Mesendoderm (in vitro differentiated cells): ENCODE results near the gene RCVRN.
A peak's percentile ranks its signal among the peaks of the same experiment; 100 is the strongest.

Experiments
- DNase-seq: peaks from one replicate; pipeline ENCODE4 v3.0.0; 2013
- H2AK5ac ChIP-seq: 2 replicates; pipeline ENCODE4 v1.6.1; 2013; ENCODE audit warnings: low read length, inconsistent platforms
- H2BK120ac ChIP-seq: 2 replicates; pipeline ENCODE4 v1.6.1; 2013; ENCODE audit warnings: low read depth, mild to moderate bottlenecking, low read length, moderate library complexity, mixed read lengths
- H2BK15ac ChIP-seq: replicated peaks from 2 replicates; pipeline ENCODE4 v1.6.1; 2013; ENCODE audit warnings: low read depth, mild to moderate bottlenecking, moderate library complexity
- H2BK5ac ChIP-seq: 2 replicates; pipeline ENCODE4 v1.6.1; 2013; ENCODE audit warnings: low read length, inconsistent platforms
- H3K18ac ChIP-seq: 2 replicates; pipeline ENCODE4 v1.6.1; 2013; ENCODE audit warnings: mild to moderate bottlenecking, low read length, mixed read lengths
- H3K23ac ChIP-seq: one replicate; pipeline ENCODE4 v1.6.1; 2013; ENCODE audit warnings: low read length
- H3K27ac ChIP-seq: 2 replicates; pipeline ENCODE4 v1.5.1; 2013; ENCODE audit warnings: low read depth, mild to moderate bottlenecking, inconsistent platforms, low read length, moderate library complexity
- H3K27me3 ChIP-seq: 2 replicates; pipeline ENCODE4 v1.6.1; 2013; ENCODE audit warnings: low read length, control low read depth, mild to moderate bottlenecking, inconsistent platforms; ENCODE audit not compliant: insufficient read depth, poor library complexity
- H3K36me3 ChIP-seq: 2 replicates; pipeline ENCODE4 v1.6.1; 2013; ENCODE audit warnings: low read length, inconsistent platforms; ENCODE audit not compliant: control insufficient read depth, insufficient read depth
- H3K4ac ChIP-seq: one replicate; pipeline ENCODE4 v1.6.1; 2013; ENCODE audit warnings: low read depth, mild to moderate bottlenecking, low read length, moderate library complexity
- H3K4me1 ChIP-seq: 2 replicates; pipeline ENCODE4 v1.6.1; 2013; ENCODE audit warnings: low read depth, low read length, inconsistent platforms; ENCODE audit not compliant: control insufficient read depth
- H3K4me2 ChIP-seq: 2 replicates; pipeline ENCODE4 v1.6.1; 2013; ENCODE audit warnings: low read length
- H3K4me3 ChIP-seq: 2 replicates; pipeline ENCODE4 v1.5.1; 2013; ENCODE audit warnings: mild to moderate bottlenecking, low read length
- H3K56ac ChIP-seq: one replicate; pipeline ENCODE4 v1.6.1; 2013; ENCODE audit warnings: low read length
- H3K79me1 ChIP-seq: 2 replicates; pipeline ENCODE4 v1.6.1; 2013; ENCODE audit warnings: low read length, inconsistent platforms
- H3K79me2 ChIP-seq: 2 replicates; pipeline ENCODE4 v1.6.1; 2013; ENCODE audit warnings: mild to moderate bottlenecking, low read length; ENCODE audit not compliant: control insufficient read depth, insufficient read depth
- H3K9ac ChIP-seq: 2 replicates; pipeline ENCODE4 v1.6.1; 2013; ENCODE audit warnings: low read length, inconsistent platforms
- H4K5ac ChIP-seq: one replicate; pipeline ENCODE4 v1.6.1; 2013; ENCODE audit warnings: low read length
- H4K8ac ChIP-seq: one replicate; pipeline ENCODE4 v1.6.1; 2013; ENCODE audit warnings: low read depth, mild to moderate bottlenecking, control low read depth, low read length, moderate library complexity
- WGBS: extraction: QIAGEN DNeasy Blood & Tissue Kit; methylation state at CpG from one replicate; pipeline ENCODE4 v1.1.7; 2013; ENCODE audit warnings: low lambda C conversion rate, missing lambda C conversion rate; ENCODE audit not compliant: insufficient coverage; ENCODE audit errors: extremely low coverage; 5-methylcytosine and 5-hydroxymethylcytosine counted together

Gene RCVRN

DNA sequence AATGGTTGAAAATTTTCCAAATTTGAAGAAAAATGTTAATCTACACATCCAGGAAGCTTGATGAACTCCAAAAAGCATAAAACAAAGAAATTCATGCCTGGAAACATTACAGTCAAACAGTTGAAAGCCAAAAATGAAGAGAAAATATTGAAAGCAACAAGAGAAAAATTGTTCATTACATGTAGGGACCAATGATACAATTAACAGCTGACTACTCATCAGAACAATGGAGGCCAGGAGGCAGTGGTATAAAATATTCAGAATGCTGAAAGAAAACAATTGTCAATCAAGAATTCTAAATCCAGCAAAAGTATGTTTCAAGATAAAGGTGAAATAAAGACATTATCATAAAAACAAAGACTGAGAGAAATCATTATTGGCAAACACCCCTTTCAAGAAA is 21.6 kb downstream of the RCVRN start:
- Histone ChIP-seq H2BK5ac (no peak overlapping the region), H2BK120ac (no peak overlapping the region), H3K4me1 (no peaks in the 10 kb centered on the region), H3K27ac (no peak overlapping the region), H3K79me2 (no peaks in the 10 kb centered on the region), H3K4ac (no peak overlapping the region), H3K23ac (no peak overlapping the region), H3K9ac (no peak overlapping the region), H2AK5ac (no peak overlapping the region), H3K36me3 (no peaks in the 10 kb centered on the region), H3K4me3 (no peak overlapping the region), H3K4me2 (no peak overlapping the region), H3K79me1 (no peaks in the 10 kb centered on the region), H3K56ac (no peak overlapping the region), H3K27me3 (no peaks in the 10 kb centered on the region), H4K8ac (no peak overlapping the region), H2BK15ac (no peak overlapping the region), H4K5ac (no peak overlapping the region), H3K18ac (no peak overlapping the region)
- DNase-seq, result no peak

DNA sequence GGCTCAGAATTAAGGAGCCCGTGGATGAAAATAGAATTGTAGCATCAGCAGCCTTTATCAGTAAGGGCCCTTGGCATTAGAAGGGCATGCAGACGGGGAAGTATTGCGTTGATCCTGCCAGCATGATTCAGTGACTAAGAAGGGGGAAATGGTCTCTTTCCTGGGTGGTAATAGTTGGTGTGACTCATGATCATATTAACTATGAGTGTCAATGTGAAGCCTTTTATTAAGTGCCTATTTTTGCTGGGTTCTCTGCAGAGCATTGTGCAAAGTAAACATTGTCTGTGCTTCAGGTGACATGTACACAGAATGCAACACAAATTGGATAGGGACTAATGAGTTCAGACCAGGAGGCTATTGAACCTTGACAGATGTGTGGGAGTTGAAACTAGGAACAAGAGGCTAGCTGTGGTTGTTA is 24.5 kb downstream of the RCVRN start:
- no peak overlapping the region for H2BK120ac ChIP-seq
- H3K79me2 ChIP-seq, result no peaks in the 10 kb centered on the region
- no peak overlapping the region for H3K4ac ChIP-seq
- no peak overlapping the region for H3K9ac ChIP-seq
- H3K36me3 ChIP-seq, result no peaks in the 10 kb centered on the region
- H3K18ac ChIP-seq, result no peak overlapping the region
- no peak overlapping the region for H2BK15ac ChIP-seq
- H3K23ac ChIP-seq, result no peak overlapping the region
- no peak overlapping the region for H3K4me2 ChIP-seq
- H3K27ac ChIP-seq, result no peak overlapping the region
- H2AK5ac ChIP-seq, result no peak overlapping the region
- H3K4me3 ChIP-seq, result no peak overlapping the region
- H3K27me3 ChIP-seq, result no peaks in the 10 kb centered on the region
- no peak overlapping the region for H4K5ac ChIP-seq
- no peak overlapping the region for H3K56ac ChIP-seq
- H4K8ac ChIP-seq, result no peak overlapping the region
- H3K79me1 ChIP-seq, result no peaks in the 10 kb centered on the region
- no peaks in the 10 kb centered on the region for H3K4me1 ChIP-seq
- DNase-seq, result no peak
- WGBS, result no CpG with 5 or more reads among the region's 3 CpGs
- H2BK5ac ChIP-seq, result no peak overlapping the region

DNA sequence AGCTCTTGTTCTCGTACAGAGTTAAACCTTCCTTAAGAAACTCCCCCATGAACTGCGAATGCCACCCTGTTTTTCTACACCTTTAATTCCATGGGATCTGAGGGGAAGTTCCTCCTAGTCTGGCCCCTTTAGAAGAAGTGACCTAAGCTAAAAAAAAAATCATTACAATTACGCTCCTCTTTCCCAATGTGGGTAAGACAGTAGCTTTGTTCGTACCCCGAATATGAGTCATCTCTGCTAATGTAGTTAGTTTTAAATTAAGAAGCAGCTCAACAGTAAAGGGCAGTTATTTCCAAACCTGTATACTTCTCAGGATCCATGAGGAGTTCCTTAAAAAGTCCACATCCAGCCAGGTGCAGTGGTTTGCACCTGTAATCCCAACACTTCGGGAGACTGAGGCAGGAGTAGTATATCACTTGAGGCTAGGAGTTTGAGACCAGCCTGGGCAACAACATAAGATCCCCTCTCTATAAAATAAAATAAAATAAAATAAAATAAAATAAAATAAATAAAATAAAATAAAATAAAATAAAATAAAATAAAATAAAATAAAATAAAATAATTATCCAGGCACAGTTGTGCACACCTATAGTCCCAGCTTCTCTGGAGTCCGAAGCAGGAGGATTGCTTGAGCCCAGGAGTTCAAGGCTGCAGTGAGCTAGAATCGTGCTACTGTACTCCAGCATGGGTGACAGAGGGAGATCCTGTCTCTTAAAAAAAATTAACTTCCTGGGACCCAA is 26.1 kb downstream of the RCVRN start:
- Histone ChIP-seq H3K23ac (no peak overlapping the region), H4K5ac (no peak overlapping the region), H3K4me3 (no peak overlapping the region), H3K79me1 (no peaks in the 10 kb centered on the region), H3K4me2 (no peak overlapping the region), H3K79me2 (no peaks in the 10 kb centered on the region), H3K9ac (no peak overlapping the region), H2BK5ac (no peak overlapping the region), H2BK15ac (no peak overlapping the region), H3K4me1 (no peaks in the 10 kb centered on the region), H3K36me3 (no peaks in the 10 kb centered on the region), H3K4ac (no peak overlapping the region), H2AK5ac (no peak overlapping the region), H3K18ac (no peak overlapping the region), H4K8ac (no peak overlapping the region), H3K56ac (no peak overlapping the region), H3K27me3 (no peaks in the 10 kb centered on the region), H2BK120ac (no peak overlapping the region), H3K27ac (no peak overlapping the region)
- no CpG with 5 or more reads among the region's 8 CpGs for WGBS
- DNase-seq, result no peak

DNA sequence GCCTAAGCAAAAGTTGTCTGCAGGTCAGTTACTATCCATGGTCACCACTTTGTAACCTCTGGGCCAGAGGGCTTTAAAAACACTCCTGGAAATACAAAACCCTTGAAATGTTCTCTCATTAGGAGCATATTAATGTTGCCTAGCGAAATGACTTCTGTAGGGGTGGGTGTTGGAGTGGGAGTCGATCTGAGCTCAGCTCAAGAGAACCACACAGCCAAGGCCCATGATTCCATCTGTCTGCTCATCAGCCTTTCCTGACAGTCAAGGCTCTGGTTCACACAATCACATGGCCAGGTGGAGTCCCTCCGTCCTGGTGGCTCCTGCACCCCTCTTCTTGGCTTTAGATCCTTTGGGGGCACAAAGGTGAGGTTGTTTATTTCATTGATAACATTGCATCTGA is 26.7 kb downstream of the RCVRN start:
- no peak for DNase-seq
- H3K4ac ChIP-seq, result no peak overlapping the region
- no peak overlapping the region for H2AK5ac ChIP-seq
- WGBS, result no CpG with 5 or more reads among the region's 3 CpGs
- no peak overlapping the region for H3K56ac ChIP-seq
- no peak overlapping the region for H3K4me3 ChIP-seq
- H4K5ac ChIP-seq, result no peak overlapping the region
- no peaks in the 10 kb centered on the region for H3K79me2 ChIP-seq
- no peak overlapping the region for H2BK15ac ChIP-seq
- no peak overlapping the region for H4K8ac ChIP-seq
- no peak overlapping the region for H3K18ac ChIP-seq
- H2BK120ac ChIP-seq, result no peak overlapping the region
- no peaks in the 10 kb centered on the region for H3K36me3 ChIP-seq
- H2BK5ac ChIP-seq, result no peak overlapping the region
- no peaks in the 10 kb centered on the region for H3K79me1 ChIP-seq
- no peak overlapping the region for H3K27ac ChIP-seq
- no peaks in the 10 kb centered on the region for H3K4me1 ChIP-seq
- H3K27me3 ChIP-seq, result no peaks in the 10 kb centered on the region
- H3K4me2 ChIP-seq, result no peak overlapping the region
- no peak overlapping the region for H3K9ac ChIP-seq
- no peak overlapping the region for H3K23ac ChIP-seq

DNA sequence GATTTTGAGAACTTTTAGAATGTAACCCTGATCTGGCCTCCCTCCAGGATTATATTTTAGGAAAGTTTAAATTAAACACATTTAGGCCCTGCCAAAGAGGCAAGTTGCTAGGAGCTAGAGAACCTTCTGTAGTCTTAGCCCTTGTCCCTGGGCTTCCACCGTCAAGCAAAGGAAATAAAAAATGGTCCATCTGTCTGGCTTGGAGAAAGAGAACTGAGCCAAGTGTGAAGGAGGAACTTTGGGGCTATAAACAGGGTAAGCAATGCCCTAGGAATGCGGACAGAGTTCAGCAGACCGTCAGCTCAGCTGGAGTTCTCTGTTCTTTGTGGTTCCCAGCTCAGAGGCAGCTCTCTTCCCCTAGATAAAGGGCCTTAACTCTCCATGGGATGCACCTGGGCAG is 29.6 kb downstream of the RCVRN start:
- Histone ChIP-seq H3K79me1 (no peaks in the 10 kb centered on the region), H3K23ac (no peak overlapping the region), H3K36me3 (no peaks in the 10 kb centered on the region), H4K8ac (no peak overlapping the region), H3K79me2 (no peaks in the 10 kb centered on the region), H3K9ac (no peak overlapping the region), H3K18ac (no peak overlapping the region), H2AK5ac (no peak overlapping the region), H2BK5ac (no peak overlapping the region), H3K27me3 (no peaks in the 10 kb centered on the region), H3K4me2 (no peak overlapping the region), H3K4ac (no peak overlapping the region), H3K4me3 (no peak overlapping the region), H3K4me1 (no peaks in the 10 kb centered on the region), H2BK15ac (no peak overlapping the region), H3K56ac (no peak overlapping the region), H3K27ac (no peak overlapping the region), H2BK120ac (no peak overlapping the region), H4K5ac (no peak overlapping the region)
- DNase-seq, result peak; percentile 58
- no CpG with 5 or more reads among the region's 3 CpGs for WGBS

DNA sequence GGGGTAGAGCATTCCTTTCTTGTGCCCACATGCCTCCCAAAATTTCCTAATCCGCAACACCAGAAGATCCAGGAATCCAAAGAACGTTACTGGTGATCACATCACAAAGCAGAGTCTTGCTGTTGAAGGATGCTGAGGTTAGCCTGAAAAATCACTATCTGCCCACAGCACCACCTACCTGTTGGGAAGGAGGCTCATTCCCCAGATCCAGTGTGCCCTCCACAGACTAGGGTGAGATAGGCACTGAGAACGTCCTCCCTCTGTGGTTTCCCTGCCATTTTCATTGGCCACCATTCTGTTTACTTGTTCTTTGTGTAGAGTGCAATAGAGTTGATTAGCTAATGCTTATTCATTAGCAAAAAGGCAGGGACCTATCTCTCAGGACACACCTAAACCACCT is 30.3 kb downstream of the RCVRN start:
- Histone ChIP-seq H3K9ac (no peak overlapping the region), H3K36me3 (no peaks in the 10 kb centered on the region), H3K4me2 (no peak overlapping the region), H3K79me1 (no peaks in the 10 kb centered on the region), H3K27ac (no peak overlapping the region), H2BK15ac (no peak overlapping the region), H4K5ac (no peak overlapping the region), H2BK5ac (no peak overlapping the region), H3K4me3 (no peak overlapping the region), H3K27me3 (no peaks in the 10 kb centered on the region), H3K18ac (no peak overlapping the region), H4K8ac (no peak overlapping the region), H3K4me1 (no peaks in the 10 kb centered on the region), H3K4ac (no peak overlapping the region), H2AK5ac (no peak overlapping the region), H3K56ac (no peak overlapping the region), H2BK120ac (no peak overlapping the region), H3K79me2 (no peaks in the 10 kb centered on the region), H3K23ac (no peak overlapping the region)
- peak; percentile 14 for DNase-seq
- WGBS, result no CpG with 5 or more reads among the region's 3 CpGs
